Measurements from ENCODE around the gene LNPEP. TPM values are rescaled to one million over a fixed set of nuclear protein-coding genes. Genes with fewer than 3 reads are reported as not detected.

The LNPEP gene
- total and polyA plus RNA-seq, 10 of the 15 experiments (the other 5 are each of a cell fraction or from before 2014, with no cell fraction given) = 5.6 to 54.9 (median 25.0) TPM

GRCh38 chr5:97076098-97076497 lies 140.2 kb downstream of the LNPEP start:
- Histone ChIP-seq H3K9ac (ENCODE audit: control insufficient read depth, insufficient read depth, low read length) (no peak overlapping the region), H3K27me3 (replicated peaks in 1 of 2; ENCODE audit: control insufficient read depth in 2 of 2, insufficient read depth in 2 of 2, low read length in 1 of 2) (no peaks in the 10 kb centered on the region), H3K9me3 (replicated peaks; ENCODE audit: control insufficient read depth, insufficient read depth, low read length) (no peaks in the 10 kb centered on the region), H3K36me3 (ENCODE audit: control insufficient read depth in 2 of 2, insufficient read depth in 2 of 2, low read length in 1 of 2) (no peaks in the 10 kb centered on the region), H3K27ac (ENCODE audit: control insufficient read depth, insufficient read depth) (no peak overlapping the region), H4K20me1 (ENCODE audit: control insufficient read depth, insufficient read depth) (no peaks in the 10 kb centered on the region), H3K4me1 (ENCODE audit: control insufficient read depth, insufficient read depth, low read length) (no peaks in the 10 kb centered on the region), H3K4me3 (no peak overlapping the region), H3K4me2 (ENCODE audit: control insufficient read depth, insufficient read depth) (no peak overlapping the region), H3K79me2 (ENCODE audit: control insufficient read depth, insufficient read depth, low read length) (no peaks in the 10 kb centered on the region), H2AFZ (ENCODE audit: control insufficient read depth, low read depth, low read length) (no peak overlapping the region)
- ChIA-PET CTCF (interaction anchor here (1.8 to 2.1 kb wide), 2 partner anchors 8 to 86 kb away, joined by 4 to 5 read pairs; no protein-coding TSS in a partner anchor), RAD21 (ENCODE audit: unreplicated experiment) (no interaction called here), POLR2A (no interaction called here), SMC1A (ENCODE audit: uncharacterized antibody, unreplicated experiment) (interaction anchor here (0.6 to 1.9 kb wide), 3 partner anchors 16 to 283 kb away, joined by 3 to 4 read pairs (median 3); no protein-coding TSS in a partner anchor)
- intact Hi-C loops (cut with micrococcal nuclease; ENCODE audit: unreplicated experiment) = no loop called here
- DNase-seq (ENCODE audit: low read depth, low spot score) (no peak), FAIRE-seq (no peak), ATAC-seq (no peak)
- no TSS peak for BruUV-seq (replicated peaks)
- in situ Hi-C loops (cut with MboI) = no loop called here
- TF ChIP-seq TCF7 (IDR thresholded peaks at IDR 0.05; ENCODE audit: borderline replicate concordance) (no peak), CTCF (IDR thresholded peaks at IDR 0.05 in 2 of 3, conservative IDR thresholded peaks at IDR 0.05 in 1 of 3; ENCODE audit: control insufficient read depth in 2 of 3, extremely low read depth in 1 of 3, insufficient read depth in 1 of 3, low read depth in 3 of 3, low read length in 3 of 3) (no peak), ZZZ3 (IDR thresholded peaks at IDR 0.05; ENCODE audit: control insufficient read depth, insufficient read length, low read depth) (no peak), JUNB (IDR thresholded peaks at IDR 0.05) (no peak), ZNF274 (IDR thresholded peaks at IDR 0.05; ENCODE audit: insufficient read depth, insufficient read length) (no peak), E2F4 (IDR thresholded peaks at IDR 0.05; ENCODE audit: low read depth, low read length) (no peak), CHD2 (IDR thresholded peaks at IDR 0.05; ENCODE audit: borderline replicate concordance, low read depth, low read length) (no peak), HDGF (IDR thresholded peaks at IDR 0.05) (no peak)
- TF ChIP-seq, protein P1, sequence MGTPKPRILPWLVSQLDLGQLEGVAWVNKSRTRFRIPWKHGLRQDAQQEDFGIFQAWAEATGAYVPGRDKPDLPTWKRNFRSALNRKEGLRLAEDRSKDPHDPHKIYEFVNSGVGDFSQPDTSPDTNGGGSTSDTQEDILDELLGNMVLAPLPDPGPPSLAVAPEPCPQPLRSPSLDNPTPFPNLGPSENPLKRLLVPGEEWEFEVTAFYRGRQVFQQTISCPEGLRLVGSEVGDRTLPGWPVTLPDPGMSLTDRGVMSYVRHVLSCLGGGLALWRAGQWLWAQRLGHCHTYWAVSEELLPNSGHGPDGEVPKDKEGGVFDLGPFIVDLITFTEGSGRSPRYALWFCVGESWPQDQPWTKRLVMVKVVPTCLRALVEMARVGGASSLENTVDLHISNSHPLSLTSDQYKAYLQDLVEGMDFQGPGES (IDR thresholded peaks at IDR 0.05) = no peak

Data from GM12878 (cell line).